Stimulated activated naive B cell treated with anti-CD40 and anti-IgM and Interleukin-4, amounts not matched to agents 10 μg/mL and 1 μg/mL and 100 μg/mL, for 72 hours (primary cell): ENCODE measurements around the gene ABLIM1.

Experiments
- ATAC-seq, 2 donors: fragments of 150-1000 bp; cut with Tn5 transposase; replicated peaks; 2 replicates each; pipeline ENCODE4 v1.10.0; 2021; ENCODE audit warnings: moderate library complexity in 1 of 2
- DNase-seq: peaks from one replicate; pipeline ENCODE4 v3.0.0; 2021
- H3K27ac Mint-ChIP-seq: one replicate; pipeline ENCODE4 v1.8.0; 2022; ENCODE audit warnings: mild to moderate bottlenecking, mixed read lengths
- H3K27me3 Mint-ChIP-seq, 2 donors: one replicate each; pipeline ENCODE4 v1.8.0; 2022; ENCODE audit warnings: mixed read lengths in 2 of 2
- H3K36me3 Mint-ChIP-seq, 2 donors: one replicate each; pipeline ENCODE4 v1.8.0; 2022; ENCODE audit warnings: mixed read lengths in 2 of 2, mild to moderate bottlenecking in 1 of 2
- H3K4me1 Mint-ChIP-seq, 2 donors: one replicate each; pipeline ENCODE4 v1.8.0; 2022; ENCODE audit warnings: mixed read lengths in 2 of 2, mild to moderate bottlenecking in 1 of 2
- H3K4me3 Mint-ChIP-seq, 2 donors: one replicate each; pipeline ENCODE4 v1.8.0; 2022; ENCODE audit warnings: mild to moderate bottlenecking in 2 of 2, mixed read lengths in 2 of 2, moderate library complexity in 1 of 2
- H3K9me3 Mint-ChIP-seq, 2 donors: one replicate each; pipeline ENCODE4 v1.8.0; 2022; ENCODE audit warnings: mixed read lengths in 2 of 2, mild to moderate bottlenecking in 1 of 2

Gene ABLIM1

DNA sequence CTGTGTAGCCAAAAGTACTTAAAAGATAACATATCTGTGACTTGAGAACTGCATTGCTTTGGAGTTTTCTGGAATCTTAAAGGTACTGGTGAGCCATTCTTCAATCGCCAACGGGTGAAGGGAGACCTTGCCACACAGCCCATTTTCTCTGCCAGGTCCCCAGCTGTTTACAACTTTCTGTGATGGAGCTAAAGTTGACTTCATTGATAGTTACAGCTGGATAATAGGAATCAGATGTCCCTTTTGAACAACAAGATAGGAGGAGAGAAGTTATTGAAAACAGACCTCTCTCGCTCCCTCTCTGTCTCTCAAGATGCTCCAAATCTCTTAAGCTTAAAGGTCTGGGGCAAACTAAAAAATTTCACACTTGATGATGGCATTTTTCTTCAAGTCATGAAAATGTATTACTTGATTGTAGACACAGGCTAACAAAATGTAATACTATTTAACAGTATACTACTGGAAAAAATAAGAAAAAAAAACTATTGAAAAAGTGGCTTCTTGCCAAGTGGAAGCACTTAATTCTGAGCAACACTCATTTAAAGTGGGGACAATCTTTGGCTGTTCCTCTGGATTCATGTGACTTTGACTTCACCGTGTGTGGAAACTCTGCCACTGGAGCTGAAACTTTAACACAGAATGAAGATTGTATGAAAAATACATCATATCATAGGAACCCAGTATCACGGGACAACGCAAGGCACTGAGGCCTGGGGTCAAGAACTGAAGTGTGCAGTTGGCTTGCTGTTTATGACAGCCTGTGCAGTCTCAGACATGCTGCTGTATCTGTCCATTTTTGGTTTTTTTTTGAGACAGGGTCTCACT lies 175.4 kb downstream of the ABLIM1 start:
- Mint-ChIP-seq H3K36me3 (peaks cover 23 to 45% of the 10 kb centered on the region in 2 donors), H3K27ac (no peak overlapping the region), H3K4me1 (peaks cover 6 to 20% of the 10 kb centered on the region in 2 donors), H3K9me3 (no peaks in the 10 kb centered on the region), H3K4me3 (no peak overlapping the region), H3K27me3 (no peaks in the 10 kb centered on the region)
- DNase-seq = no peak
- ATAC-seq = no peak

DNA sequence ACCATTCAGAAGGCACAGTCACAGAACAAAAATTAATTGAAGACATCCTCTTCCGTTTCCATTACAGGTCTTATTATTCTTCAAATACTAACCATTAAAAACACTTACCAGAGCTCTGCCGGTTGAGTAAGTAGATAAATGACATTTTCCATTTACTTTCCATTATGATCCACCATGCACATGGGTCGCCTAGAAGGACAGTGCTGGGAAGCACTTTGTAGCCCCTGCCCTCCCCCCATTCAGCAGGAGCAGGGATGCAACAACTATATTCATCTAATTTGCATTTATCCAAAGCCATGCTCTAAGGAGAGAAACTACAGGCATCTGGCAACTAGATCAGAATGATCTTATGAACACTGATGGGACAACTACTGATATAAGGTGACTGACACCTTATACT lies 177.0 kb downstream of the ABLIM1 start:
- Mint-ChIP-seq H3K4me1 (peaks cover 4 to 16% of the 10 kb centered on the region in 2 donors), H3K9me3 (no peaks in the 10 kb centered on the region)

DNA sequence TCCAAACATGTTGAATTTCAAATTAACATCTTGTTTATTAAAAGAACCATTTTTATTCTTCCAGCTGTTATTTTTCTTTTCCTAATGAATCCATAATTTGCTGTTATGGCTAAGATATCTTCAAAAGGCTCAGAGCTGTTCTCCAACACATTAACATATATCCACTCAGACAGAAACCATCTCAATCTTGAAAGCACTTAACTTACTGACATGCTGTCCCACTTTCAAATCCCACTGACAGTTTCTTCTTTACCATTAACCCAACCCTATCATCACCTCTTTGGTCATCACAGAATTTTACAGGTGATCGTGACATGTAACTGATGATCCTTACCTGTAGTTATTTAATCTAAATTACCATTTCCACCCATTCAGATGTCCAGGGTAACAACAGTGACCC lies 178.2 kb downstream of the ABLIM1 start:
- no peaks in the 10 kb centered on the region for H3K27me3 Mint-ChIP-seq
- H3K9me3 Mint-ChIP-seq = no peaks in the 10 kb centered on the region

More for the DNA sequence above, 177.0 kb downstream of the ABLIM1 start:
- no peak overlapping the region for H3K4me3 Mint-ChIP-seq
- peaks cover 21 to 41% of the 10 kb centered on the region in 2 donors for H3K36me3 Mint-ChIP-seq
- H3K27me3 Mint-ChIP-seq = no peaks in the 10 kb centered on the region
- no peak overlapping the region for H3K27ac Mint-ChIP-seq
- DNase-seq (no peak), ATAC-seq (no peak)

DNA sequence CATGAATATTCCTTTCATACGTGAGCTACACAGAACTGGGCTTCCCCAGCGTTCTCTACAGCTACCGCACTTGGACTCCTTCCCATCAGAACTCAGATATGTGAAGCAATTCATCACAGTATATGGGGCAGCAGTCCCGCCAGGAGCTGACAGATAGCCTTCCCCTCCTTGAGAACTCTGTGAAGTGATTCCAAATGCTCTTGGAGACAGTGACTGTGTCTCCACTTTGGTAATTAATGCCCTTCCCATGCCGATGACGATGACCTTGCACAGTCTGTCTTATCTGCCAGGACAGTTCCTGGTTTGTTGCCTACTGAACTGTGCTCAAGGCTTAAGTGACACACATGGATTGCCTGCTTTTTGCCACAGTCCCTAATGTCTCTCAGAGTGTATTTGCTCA lies 178.8 kb downstream of the ABLIM1 start:
- H3K4me1 Mint-ChIP-seq = peaks cover 3 to 24% of the 10 kb centered on the region in 2 donors
- no peak overlapping the region for H3K4me3 Mint-ChIP-seq
- no peak for ATAC-seq
- no peaks in the 10 kb centered on the region for H3K9me3 Mint-ChIP-seq
- H3K27ac Mint-ChIP-seq = no peak overlapping the region
- no peak for DNase-seq
- H3K27me3 Mint-ChIP-seq = no peaks in the 10 kb centered on the region
- H3K36me3 Mint-ChIP-seq = peaks cover 12 to 25% of the 10 kb centered on the region in 2 donors

More for the DNA sequence above, 178.2 kb downstream of the ABLIM1 start:
- Mint-ChIP-seq H3K36me3 (peaks cover 15 to 29% of the 10 kb centered on the region in 2 donors), H3K4me1 (peaks cover 6 to 25% of the 10 kb centered on the region in 2 donors), H3K4me3 (no peak overlapping the region), H3K27ac (no peak overlapping the region)
- no peak for ATAC-seq
- no peak for DNase-seq

DNA sequence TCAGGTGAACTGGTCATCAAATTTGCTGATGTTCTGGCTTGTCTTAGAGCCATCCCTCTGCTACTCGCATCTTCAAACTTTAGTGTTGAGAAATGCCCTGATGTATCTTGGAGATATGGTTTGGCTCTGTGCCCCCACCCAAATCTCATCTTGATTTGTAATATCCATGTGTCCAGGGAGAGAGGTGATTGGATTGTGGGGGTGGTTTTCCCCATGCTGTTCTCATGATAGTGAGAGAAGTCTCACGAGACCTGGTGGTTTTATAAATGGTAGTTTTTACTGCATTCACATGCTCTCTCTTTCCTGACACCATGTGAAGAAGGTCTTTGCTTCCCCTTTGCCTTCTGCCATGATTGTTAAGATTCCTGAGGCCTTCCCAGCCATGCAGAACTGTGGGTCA lies 179.8 kb downstream of the ABLIM1 start:
- ATAC-seq (no peak), DNase-seq (no peak)
- H3K27ac Mint-ChIP-seq = no peak overlapping the region
- no peaks in the 10 kb centered on the region for H3K9me3 Mint-ChIP-seq
- no peaks in the 10 kb centered on the region for H3K27me3 Mint-ChIP-seq
- peaks cover 3 to 20% of the 10 kb centered on the region in 2 donors for H3K4me1 Mint-ChIP-seq
- H3K36me3 Mint-ChIP-seq = peaks cover 12 to 21% of the 10 kb centered on the region in 2 donors
- H3K4me3 Mint-ChIP-seq = no peak overlapping the region

DNA sequence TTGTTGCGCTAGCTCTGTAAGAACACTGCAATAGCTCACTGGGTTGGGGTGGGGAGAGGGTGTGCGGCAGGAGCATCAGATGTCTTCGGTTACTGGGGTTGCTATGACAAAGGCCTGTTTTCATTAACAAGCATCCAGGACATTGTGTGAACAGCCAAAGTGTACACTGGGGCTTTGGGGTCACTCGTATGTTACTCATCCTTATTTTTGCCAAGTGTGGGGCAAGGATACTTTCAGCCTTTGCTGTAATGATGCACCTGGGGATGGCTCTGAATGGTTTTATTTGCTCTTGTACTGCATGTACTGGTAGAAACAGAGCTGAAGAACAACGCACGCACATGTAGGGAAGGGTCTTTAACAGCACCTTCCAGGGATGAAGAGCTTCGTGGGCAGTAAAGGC lies 180.8 kb downstream of the ABLIM1 start:
- no peaks in the 10 kb centered on the region for H3K27me3 Mint-ChIP-seq
- peaks cover 3 to 20% of the 10 kb centered on the region in 2 donors for H3K4me1 Mint-ChIP-seq
- no peak overlapping the region for H3K27ac Mint-ChIP-seq
- H3K36me3 Mint-ChIP-seq = peaks cover 12 to 23% of the 10 kb centered on the region in 2 donors
- no peaks in the 10 kb centered on the region for H3K9me3 Mint-ChIP-seq
- DNase-seq = no peak
- no peak for ATAC-seq
- no peak overlapping the region for H3K4me3 Mint-ChIP-seq

DNA sequence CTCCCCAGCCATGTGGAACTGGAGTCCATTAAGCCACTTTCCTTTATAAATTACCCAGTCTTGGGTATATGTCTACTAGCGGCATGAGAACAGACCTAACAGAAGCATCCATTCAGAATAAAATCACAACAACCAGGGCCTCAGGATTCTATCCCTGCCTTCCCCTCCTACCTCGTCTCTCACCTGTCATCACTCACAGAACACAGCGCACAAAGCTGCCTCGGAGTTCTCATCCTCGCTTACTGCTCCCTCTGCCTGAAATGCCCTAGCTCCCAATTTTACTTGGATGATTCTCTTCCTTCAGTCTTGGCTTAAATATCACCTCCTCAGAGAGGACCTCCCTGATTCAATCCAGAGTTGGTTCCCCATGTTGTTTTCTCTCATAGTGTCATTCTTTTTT lies 183.1 kb downstream of the ABLIM1 start:
- no peak overlapping the region for H3K4me3 Mint-ChIP-seq
- ATAC-seq (no peak), DNase-seq (no peak)
- H3K27ac Mint-ChIP-seq = peak overlapping the region; percentile 37
- H3K27me3 Mint-ChIP-seq = no peaks in the 10 kb centered on the region
- H3K9me3 Mint-ChIP-seq = no peaks in the 10 kb centered on the region
- peaks cover 5 to 21% of the 10 kb centered on the region in 2 donors for H3K36me3 Mint-ChIP-seq
- H3K4me1 Mint-ChIP-seq = peaks cover 7 to 26% of the 10 kb centered on the region in 2 donors

DNA sequence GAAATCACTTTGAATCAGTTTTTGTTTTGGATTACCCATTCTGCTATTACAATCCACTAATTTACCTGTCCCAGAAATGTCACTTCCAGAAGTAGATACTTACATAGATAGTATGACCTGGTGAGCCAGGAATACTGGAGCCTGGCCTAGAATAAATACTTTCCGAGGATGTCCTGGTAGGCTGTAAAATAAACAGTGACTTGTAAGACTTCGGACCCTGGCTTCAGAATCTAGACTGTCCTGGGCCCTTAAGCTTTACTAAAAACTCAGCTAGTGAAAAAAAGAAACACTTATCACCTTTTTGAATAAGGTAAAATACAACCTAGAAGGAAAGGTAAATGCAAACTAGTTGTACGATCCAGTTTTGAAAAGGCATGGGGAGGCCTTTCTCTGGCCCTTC lies 184.3 kb downstream of the ABLIM1 start:
- Mint-ChIP-seq H3K4me3 (no peak overlapping the region), H3K9me3 (no peaks in the 10 kb centered on the region), H3K36me3 (peaks cover 3 to 21% of the 10 kb centered on the region in 2 donors), H3K27ac (peak overlapping the region; percentile 6), H3K27me3 (no peaks in the 10 kb centered on the region), H3K4me1 (peaks cover 5 to 22% of the 10 kb centered on the region in 2 donors)
- no peak for ATAC-seq
- no peak for DNase-seq

DNA sequence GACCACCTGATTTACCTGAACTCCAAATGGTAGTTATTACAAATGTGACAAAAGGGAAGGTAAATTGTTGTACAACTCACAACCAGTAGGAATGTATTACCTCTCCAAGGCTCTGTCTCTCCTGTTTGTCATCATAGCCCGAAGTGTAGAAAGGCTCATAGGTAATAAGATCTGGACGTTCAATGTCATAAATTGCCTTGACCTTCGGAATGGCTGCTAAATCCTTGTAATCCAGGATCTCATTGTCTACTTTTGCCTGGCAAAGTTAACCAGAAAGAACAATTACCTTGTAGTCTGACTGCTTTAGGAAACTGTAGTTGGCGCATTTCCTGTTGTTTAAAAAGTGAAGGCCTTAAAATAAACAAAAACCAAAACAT lies 185.2 kb downstream of the ABLIM1 start:
- Mint-ChIP-seq H3K9me3 (no peaks in the 10 kb centered on the region), H3K4me1 (peaks cover 5 to 16% of the 10 kb centered on the region in 2 donors), H3K27ac (peak overlapping the region; percentile 25), H3K36me3 (peaks cover 3 to 16% of the 10 kb centered on the region in 2 donors), H3K27me3 (no peaks in the 10 kb centered on the region), H3K4me3 (no peak overlapping the region)
- DNase-seq (no peak), ATAC-seq (no peak)

DNA sequence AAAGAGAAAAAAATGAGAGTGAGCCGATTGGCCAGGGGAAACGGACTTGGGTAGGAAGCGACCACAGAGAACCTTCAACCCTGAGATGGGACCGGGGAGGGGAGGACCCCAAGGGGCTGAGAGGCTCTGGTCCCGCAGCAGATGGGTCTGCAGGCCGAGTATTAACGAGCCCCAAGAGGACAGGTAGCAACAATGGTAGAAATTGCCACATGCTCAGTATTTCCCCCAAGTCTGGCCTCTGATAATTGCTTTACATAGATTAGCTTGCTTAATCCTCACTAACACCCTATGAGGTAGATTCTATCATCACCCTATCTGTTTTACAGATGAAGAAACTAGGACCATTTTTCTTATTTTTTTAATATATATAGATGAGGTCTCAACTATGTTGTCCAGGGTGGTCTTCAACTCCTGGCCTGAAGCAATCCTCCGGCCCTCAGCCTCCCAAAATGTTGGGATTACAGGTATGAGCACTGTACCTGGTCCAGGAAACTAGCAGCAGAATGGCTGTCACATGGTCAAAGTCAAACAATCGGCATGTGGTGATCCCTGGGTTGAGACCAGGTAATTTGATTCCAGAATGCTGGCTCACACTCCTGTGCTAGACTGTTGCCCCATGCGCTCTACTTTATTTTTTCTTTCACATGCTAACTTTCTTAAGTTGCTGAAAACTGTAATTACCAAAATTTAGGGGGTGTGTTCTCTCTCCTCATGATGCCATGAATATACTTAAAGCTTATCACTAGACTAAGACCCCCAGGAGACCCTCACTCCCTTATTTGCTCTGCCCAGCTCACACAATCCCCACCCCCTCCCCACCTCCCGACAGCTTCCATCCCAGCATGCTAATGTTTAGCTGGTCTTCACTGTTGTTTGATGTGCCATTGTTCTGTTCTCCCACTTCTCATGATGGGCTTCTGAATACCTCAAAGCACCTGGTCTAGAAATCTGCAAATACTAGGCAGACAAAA lies 185.9 kb downstream of the ABLIM1 start:
- H3K4me1 Mint-ChIP-seq = peaks cover 5 to 16% of the 10 kb centered on the region in 2 donors
- no peak for DNase-seq

DNA sequence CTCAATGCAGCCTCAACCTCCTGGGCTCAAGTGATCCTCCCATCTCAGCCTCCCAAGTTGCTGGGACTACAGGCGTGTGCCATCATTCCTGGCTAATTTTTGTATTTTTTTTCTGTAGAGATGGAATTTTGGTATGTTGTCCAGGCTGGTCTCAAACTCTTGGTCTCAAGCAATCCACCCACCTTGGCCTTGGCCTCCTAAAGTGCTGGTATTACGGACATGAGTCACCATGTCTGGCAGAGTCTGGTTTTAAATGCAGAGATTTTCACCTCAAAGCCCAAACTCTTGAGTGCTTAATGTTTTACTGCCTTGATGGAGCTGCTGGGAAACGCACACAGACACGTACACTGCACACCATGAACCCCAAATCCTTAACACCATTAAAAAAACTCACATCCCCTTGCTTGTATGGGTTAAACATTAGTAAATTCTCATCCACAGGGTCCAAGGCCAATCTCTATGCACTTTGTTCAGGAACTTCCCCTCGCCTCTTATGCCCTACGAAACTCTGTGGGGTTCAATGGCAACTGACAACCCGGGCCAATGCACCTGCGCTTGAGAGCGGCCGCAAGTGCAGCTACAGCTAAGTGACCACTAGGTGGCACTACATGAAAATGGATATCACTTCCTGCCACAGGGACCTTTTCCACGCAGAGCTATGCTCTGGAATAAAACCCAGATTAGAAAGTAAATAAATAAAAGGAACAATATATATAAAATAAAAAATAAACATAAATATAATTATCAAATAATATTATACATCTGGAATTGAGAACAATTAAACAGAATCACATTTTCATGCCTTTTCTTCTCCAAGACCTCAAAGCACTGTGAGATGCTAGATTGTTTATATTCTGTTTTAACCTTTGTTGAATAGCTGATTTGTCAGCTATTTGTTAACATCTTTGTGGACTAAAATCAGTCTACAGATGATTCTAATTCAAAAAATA lies 186.8 kb downstream of the ABLIM1 start:
- Mint-ChIP-seq H3K4me3 (no peak overlapping the region), H3K27me3 (no peaks in the 10 kb centered on the region), H3K4me1 (peaks cover 5 to 16% of the 10 kb centered on the region in 2 donors), H3K9me3 (no peaks in the 10 kb centered on the region), H3K27ac (no peak overlapping the region), H3K36me3 (peaks cover 3 to 19% of the 10 kb centered on the region in 2 donors)
- peak; percentile 41 for DNase-seq
- ATAC-seq = peak; percentile 93 to 95

More for the DNA sequence above, 185.9 kb downstream of the ABLIM1 start:
- H3K4me3 Mint-ChIP-seq = no peak overlapping the region
- H3K27ac Mint-ChIP-seq = peak overlapping the region; percentile 25
- H3K9me3 Mint-ChIP-seq = no peaks in the 10 kb centered on the region
- ATAC-seq = no peak
- peaks cover 3 to 16% of the 10 kb centered on the region in 2 donors for H3K36me3 Mint-ChIP-seq
- H3K27me3 Mint-ChIP-seq = no peaks in the 10 kb centered on the region

DNA sequence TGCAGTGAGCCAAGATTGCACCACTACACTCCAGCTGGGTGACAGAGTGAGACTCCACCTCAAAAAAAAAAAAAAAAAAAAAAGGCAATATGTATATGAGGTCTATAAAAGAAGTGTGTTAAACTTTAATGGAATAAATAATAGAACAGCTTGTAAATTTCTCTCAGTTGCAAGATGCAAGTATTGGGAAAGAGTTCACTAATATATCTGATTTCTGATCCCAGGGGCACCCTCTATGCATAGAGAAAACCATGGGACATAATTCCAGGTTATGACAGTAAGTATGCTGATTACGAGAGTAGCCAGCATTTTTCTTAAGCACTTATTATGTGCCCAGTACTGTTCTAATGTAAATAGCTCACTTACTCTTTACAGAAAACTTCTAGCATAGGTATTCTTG lies 187.7 kb downstream of the ABLIM1 start:
- H3K4me1 Mint-ChIP-seq = peaks cover 5 to 12% of the 10 kb centered on the region in 2 donors
- ATAC-seq (no peak), DNase-seq (no peak)
- H3K27ac Mint-ChIP-seq = no peak overlapping the region
- H3K4me3 Mint-ChIP-seq = no peak overlapping the region
- H3K9me3 Mint-ChIP-seq = no peaks in the 10 kb centered on the region
- H3K27me3 Mint-ChIP-seq = no peaks in the 10 kb centered on the region
- H3K36me3 Mint-ChIP-seq = peaks cover 5 to 22% of the 10 kb centered on the region in 2 donors

DNA sequence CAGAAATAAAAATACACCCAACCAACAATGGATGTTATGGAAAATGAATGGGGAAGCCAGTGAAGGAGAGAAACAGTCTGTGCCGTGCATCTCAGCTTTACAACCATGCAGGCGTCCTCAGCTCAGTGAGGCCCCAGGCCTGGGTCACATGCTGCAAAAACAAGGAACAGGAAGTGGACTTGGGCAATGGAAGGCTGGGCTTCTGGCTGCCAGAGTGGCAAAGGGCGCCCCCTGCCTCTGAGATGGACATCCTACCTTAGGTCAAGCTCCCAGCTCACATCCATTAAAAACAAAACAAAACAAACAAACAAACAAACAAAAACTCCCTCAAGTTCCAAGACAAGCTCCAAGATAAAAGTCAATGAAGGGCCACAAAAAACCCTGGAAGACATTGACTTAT lies 199.1 kb downstream of the ABLIM1 start:
- ATAC-seq (peak; percentile 74 to 84), DNase-seq (peak; percentile 40)
- Mint-ChIP-seq H3K27ac (peak overlapping the region; percentile 37), H3K4me1 (peaks cover 3 to 6% of the 10 kb centered on the region in 2 donors), H3K36me3 (peaks cover 32 to 42% of the 10 kb centered on the region in 2 donors), H3K9me3 (no peaks in the 10 kb centered on the region), H3K27me3 (no peaks in the 10 kb centered on the region), H3K4me3 (no peak overlapping the region)
